Left lung (tissue), 10 donors: ENCODE data around the gene FBL. TPM values are rescaled to one million over a fixed set of nuclear protein-coding genes. Genes with fewer than 3 reads are reported as not detected.

Experiments
- ATAC-seq: fragments of 200-7000 bp; cut with Tn5 transposase; one replicate; pipeline ENCODE4 v1.9.1; 2020; ENCODE audit warnings: moderate library complexity
- DNase-seq, 4 donors: peaks; one replicate each; pipeline ENCODE4 v3.0.0-alpha.2; 2013 to 2020
- H3K27ac ChIP-seq, 2 donors: fragments of 200-600 bp; sonication (generic) in 1 of 2; one replicate each; pipeline versions ENCODE4 v1.5.0 to v1.8.0; 2020 to 2021
- H3K27me3 ChIP-seq, 2 donors: fragments of 200-600 bp; sonication (generic) in 1 of 2; one replicate each; pipeline versions ENCODE4 v1.5.0 to v1.8.0; 2020 to 2021
- H3K36me3 ChIP-seq, 2 donors: fragments of 200-600 bp; sonication (generic) in 1 of 2; one replicate each; pipeline versions ENCODE4 v1.5.0 to v1.8.0; 2020 to 2021
- H3K4me1 ChIP-seq, 2 donors: fragments of 200-600 bp; one replicate each; pipeline ENCODE4 v1.8.0; 2021
- H3K4me3 ChIP-seq, 2 donors: fragments of 200-600 bp; sonication (generic) in 1 of 2; one replicate each; pipeline versions ENCODE4 v1.5.0 to v1.8.0; 2020 to 2021; ENCODE audit warnings: mild to moderate bottlenecking in 1 of 2
- H3K9me3 ChIP-seq, 2 donors: fragments of 200-600 bp; sonication (generic) in 1 of 2; one replicate each; pipeline versions ENCODE4 v1.5.0 to v1.8.0; 2020 to 2021
- CTCF ChIP-seq, 2 donors: fragments of 200-600 bp; sonication (generic) in 1 of 2; IDR thresholded peaks; one replicate each; pipeline versions ENCODE4 v1.5.0 to v1.8.0; 2021; ENCODE audit warnings: antibody characterized with exemption in 2 of 2
- intact Hi-C, 2 donors: fragments of 100-400 bp; cut with DNase I; formaldehyde crosslinking; loops; one replicate each; pipeline versions ENCODE4 v1.11.2 to v1.14.2; 2022
- polyA plus RNA-seq, 6 donors: library from polyadenylated mRNA; unstranded; fragments of 120-200 nt; gene quantifications; one replicate each; pipeline ENCODE4 v1.2.1, GENCODE V29; 2013; ENCODE audit not compliant: insufficient read length in 6 of 6
- total RNA-seq, 2 donors: library from RNA; stranded (reverse); fragmentation: NEBNext Ultra II Directional; extraction: Animal tissue kit (Norgen Biotek cat#: 25700); gene quantifications; one replicate each; pipeline ENCODE4 v1.2.1, GENCODE V29; 2021
- donor health status: DM: no; HTN: yes; CAD: no.
- donor health status: DM: no; HTN: no; CAD: no.

FBL gene
- total and polyA plus RNA-seq, 8 donors, result 82.5 to 375 (median 340) TPM

DNA sequence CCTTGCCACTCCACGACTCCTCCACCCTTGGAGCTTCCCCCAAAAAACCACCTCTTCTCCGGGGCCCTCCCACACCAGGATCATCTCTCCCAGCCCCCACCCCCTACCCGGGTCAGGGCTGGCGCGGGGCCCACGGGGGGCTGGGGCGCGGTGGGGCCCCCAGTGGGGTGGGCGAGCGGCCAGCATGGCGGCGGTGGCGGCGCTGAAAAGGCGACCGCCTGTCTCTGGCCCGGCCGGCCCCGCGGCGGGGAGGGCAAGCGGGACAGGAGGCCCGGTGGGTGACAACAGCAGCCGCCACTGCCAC is 13.1 kb downstream of the FBL start:
- intact Hi-C loops, result no loop called here
- ATAC-seq (no peak), DNase-seq (no peak)
- no peaks in the 10 kb centered on the region for H3K9me3 ChIP-seq
- no peak for TF ChIP-seq CTCF (IDR thresholded peaks at IDR 0.05)
- peak overlapping the region; percentile 100 for H3K4me3 ChIP-seq
- H3K27ac ChIP-seq, result peak overlapping the region; percentile 84 to 93
- H3K36me3 ChIP-seq, result peaks cover 0 to 74% of the 10 kb centered on the region in 2 donors
- no peaks in the 10 kb centered on the region for H3K27me3 ChIP-seq
- peaks cover 6 to 25% of the 10 kb centered on the region in 2 donors for H3K4me1 ChIP-seq

DNA sequence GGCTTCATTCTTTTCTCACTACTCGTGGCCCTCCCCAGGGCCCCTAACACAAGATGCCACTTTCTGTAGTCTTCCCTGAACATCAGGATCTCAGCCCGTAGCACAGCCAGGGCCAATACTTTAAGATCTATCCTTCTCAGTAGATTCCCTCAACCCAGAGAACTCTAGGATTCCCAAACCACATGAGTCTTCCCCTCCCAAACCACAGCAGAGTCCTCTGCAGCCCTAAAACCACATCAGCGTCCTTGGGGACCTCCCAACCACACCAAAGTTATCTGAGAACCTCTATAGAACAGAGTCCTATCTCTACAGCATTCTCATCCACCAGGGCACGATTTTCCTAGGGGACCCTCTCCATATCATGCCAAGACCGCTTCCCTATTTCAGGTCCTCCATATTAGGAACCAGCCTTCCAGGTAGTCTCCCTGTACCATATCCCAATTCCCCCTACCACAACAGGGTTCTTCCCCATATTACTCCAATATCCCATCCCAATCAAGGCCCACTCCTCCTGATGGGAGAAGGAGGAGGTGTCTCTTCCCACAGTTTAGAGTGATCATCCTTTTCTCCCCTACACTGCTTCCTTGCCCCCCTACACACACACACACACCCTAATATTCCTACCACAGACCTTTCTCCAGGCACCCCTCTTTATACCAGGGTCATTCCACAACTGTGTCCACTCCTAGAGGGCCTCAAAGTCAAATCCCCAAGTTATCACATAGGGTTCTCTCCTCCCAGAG is 13.7 kb downstream of the FBL start:
- DNase-seq, result no peak
- Histone ChIP-seq H3K4me1 (peaks cover 6 to 27% of the 10 kb centered on the region in 2 donors), H3K27ac (peak overlapping the region; percentile 84 to 93), H3K9me3 (no peaks in the 10 kb centered on the region), H3K27me3 (no peaks in the 10 kb centered on the region), H3K36me3 (peaks cover 0 to 74% of the 10 kb centered on the region in 2 donors), H3K4me3 (peak overlapping the region; percentile 100)
- no peak for ATAC-seq
- intact Hi-C loops, result no loop called here
- no peak for TF ChIP-seq CTCF (IDR thresholded peaks at IDR 0.05)

DNA sequence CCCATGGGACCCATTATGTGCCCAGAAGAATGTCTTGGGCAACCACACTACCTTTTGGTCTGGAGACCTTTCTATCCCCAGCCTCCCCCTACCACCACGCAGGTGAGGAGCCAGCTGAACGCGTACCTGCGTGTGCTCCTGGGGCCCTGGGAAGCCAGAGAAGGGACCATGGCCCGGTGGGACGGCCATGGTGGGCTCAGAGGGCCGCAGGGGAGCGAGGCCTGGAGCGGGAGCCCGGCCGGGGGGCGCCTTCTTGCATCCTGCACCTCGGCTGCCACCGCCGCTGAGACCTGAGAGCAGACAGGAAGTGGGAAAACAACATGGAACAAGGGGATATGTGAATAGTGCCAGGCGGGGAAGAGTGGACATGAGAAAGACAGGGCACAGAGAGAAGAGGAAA is 14.5 kb downstream of the FBL start:
- H3K9me3 ChIP-seq, result no peaks in the 10 kb centered on the region
- intact Hi-C loops, result no loop called here
- TF ChIP-seq CTCF (IDR thresholded peaks at IDR 0.05), result no peak
- H3K4me3 ChIP-seq, result no peak overlapping the region
- ATAC-seq, result no peak
- DNase-seq, result no peak
- H3K27me3 ChIP-seq, result no peaks in the 10 kb centered on the region
- no peak overlapping the region for H3K27ac ChIP-seq
- H3K4me1 ChIP-seq, result peaks cover 6 to 27% of the 10 kb centered on the region in 2 donors
- H3K36me3 ChIP-seq, result peaks cover 0 to 74% of the 10 kb centered on the region in 2 donors

- Histone ChIP-seq H3K4me1 (peaks cover 6 to 27% of the 10 kb centered on the region in 2 donors), H3K9me3 (no peaks in the 10 kb centered on the region), H3K36me3 (peaks cover 0 to 74% of the 10 kb centered on the region in 2 donors), H3K4me3 (no peak overlapping the region), H3K27me3 (no peaks in the 10 kb centered on the region), H3K27ac (no peak overlapping the region)
- TF ChIP-seq CTCF (IDR thresholded peaks at IDR 0.05), result no peak
- no peak for ATAC-seq
- intact Hi-C loops, result no loop called here
- no peak for DNase-seq
Observed at GRCh38 chr19:39830847-39831246, 15.3 kb downstream of the FBL start.

DNA sequence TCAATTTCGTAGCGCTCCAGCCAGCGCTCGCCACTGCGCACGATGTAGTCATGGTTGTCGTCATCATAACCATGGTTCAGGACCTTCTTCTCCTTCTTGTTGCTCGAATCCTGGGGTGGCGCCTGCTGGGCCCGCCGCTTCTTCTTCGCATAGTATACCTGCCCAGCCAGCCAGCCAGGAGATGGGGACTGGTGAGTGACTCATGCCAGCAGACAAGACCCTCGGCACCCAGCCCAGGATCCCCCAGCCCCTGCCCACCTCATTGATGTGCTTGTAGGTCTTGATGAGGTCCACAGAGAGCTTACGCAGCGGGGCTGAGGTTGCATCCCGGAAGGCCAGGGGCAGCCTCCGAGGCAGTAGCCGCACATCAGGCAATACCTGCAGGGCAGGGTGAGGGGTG is 15.8 kb downstream of the FBL start:
- intact Hi-C loops, result no loop called here
- no peak for TF ChIP-seq CTCF (IDR thresholded peaks at IDR 0.05)
- no peak overlapping the region for H3K27ac ChIP-seq
- DNase-seq (no peak), ATAC-seq (no peak)
- H3K4me3 ChIP-seq, result no peak overlapping the region
- peaks cover 6 to 27% of the 10 kb centered on the region in 2 donors for H3K4me1 ChIP-seq
- no peaks in the 10 kb centered on the region for H3K9me3 ChIP-seq
- no peaks in the 10 kb centered on the region for H3K27me3 ChIP-seq
- H3K36me3 ChIP-seq, result peaks cover 0 to 74% of the 10 kb centered on the region in 2 donors
